ENCODE results near the gene ETDC.

DNA sequence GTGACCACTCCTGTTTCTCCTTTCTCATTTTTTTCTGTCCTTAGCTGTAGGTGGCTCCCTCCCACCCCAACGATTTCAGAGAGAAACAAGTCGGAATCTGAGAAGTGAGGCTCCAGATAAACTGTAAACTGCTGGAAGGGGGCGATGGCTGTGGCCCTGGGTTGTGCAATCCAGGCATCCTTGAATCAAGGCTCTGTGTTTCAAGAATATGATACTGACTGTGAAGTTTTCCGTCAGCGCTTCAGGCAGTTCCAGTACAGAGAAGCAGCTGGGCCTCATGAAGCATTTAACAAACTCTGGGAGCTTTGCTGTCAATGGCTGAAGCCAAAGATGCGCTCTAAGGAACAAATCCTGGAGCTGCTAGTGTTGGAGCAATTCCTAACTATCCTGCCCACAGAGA is 37.7 kb downstream of the ETDC start:
- TF ChIP-seq EZH2 (IDR thresholded peaks at IDR 0.05; ENCODE audit: low read depth) (no peak), CTCF (conservative IDR thresholded peaks at IDR 0.05) (no peak)
